HepG2 (cell line): ENCODE results near the gene ZKSCAN3. TPM values are rescaled to one million over a fixed set of nuclear protein-coding genes. Genes with fewer than 3 reads are reported as not detected.

ENCODE experiments used
- ATF5 ChIP-seq: sonication (generic); formaldehyde crosslinking; IDR thresholded peaks from 2 replicates; pipeline ENCODE4 v1.4.0; 2020; ENCODE audit warnings: mild to moderate bottlenecking, low read depth, missing genetic modification reagents
- BRD4 ChIP-seq: sonication (generic); formaldehyde crosslinking; IDR thresholded peaks from 2 replicates; pipeline ENCODE4 v1.4.0; 2020; ENCODE audit warnings: missing genetic modification reagents
- CCDC6 ChIP-seq: sonication (generic); formaldehyde crosslinking; IDR thresholded peaks from 2 replicates; pipeline ENCODE4 v1.8.1; 2022; ENCODE audit warnings: mild to moderate bottlenecking, missing genetic modification reagents, moderate library complexity
- DMTF1 ChIP-seq: sonication (generic); formaldehyde crosslinking; IDR thresholded peaks from 2 replicates; pipeline ENCODE4 v1.4.0; 2020; ENCODE audit warnings: mild to moderate bottlenecking, missing genetic modification reagents
- FOXP1 ChIP-seq, 2 experiments: fragments of 450-650 bp in 1 of 2; IDR thresholded peaks; 2 replicates each; pipeline ENCODE4 v1.6.1; 2017 to 2018; ENCODE audit warnings: antibody characterized with exemption in 1 of 2
- GATA4 ChIP-seq: sonication (generic); IDR thresholded peaks from 2 replicates; pipeline ENCODE4 v1.6.1; 2016; ENCODE audit warnings: antibody characterized with exemption, low read depth, borderline replicate concordance
- HNRNPL ChIP-seq: fragments of 200-400 bp; formaldehyde crosslinking; IDR thresholded peaks from 2 replicates; pipeline ENCODE4 v1.6.1; 2017; ENCODE audit warnings: mild to moderate bottlenecking, low read depth, low read length
- NFE2L1 ChIP-seq: sonication (generic); formaldehyde crosslinking; IDR thresholded peaks from 2 replicates; pipeline ENCODE4 v1.4.0; 2020; ENCODE audit warnings: missing genetic modification reagents, mild to moderate bottlenecking, borderline replicate concordance
- PRPF4 ChIP-seq: fragments of 200-400 bp; formaldehyde crosslinking; IDR thresholded peaks from 2 replicates; pipeline ENCODE4 v1.6.1; 2016; ENCODE audit warnings: low read length, low read depth; ENCODE audit not compliant: poor library complexity, severe bottlenecking
- SOX13 ChIP-seq, 3 experiments: fragments of 450-650 bp in 1 of 3; sonication (generic) in 1 of 3; formaldehyde crosslinking in 1 of 3; IDR thresholded peaks in 2 of 3; conservative IDR thresholded peaks in 1 of 3; 2 replicates each; pipeline versions ENCODE4 v1.5.0 to v1.6.1; 2016 to 2020; ENCODE audit warnings: antibody characterized with exemption in 1 of 3, mild to moderate bottlenecking in 1 of 3, missing compliant biosample characterization in 1 of 3, missing genetic modification reagents in 1 of 3, moderate library complexity in 1 of 3
- ZC3H4 ChIP-seq: sonication (generic); formaldehyde crosslinking; IDR thresholded peaks from 2 replicates; pipeline ENCODE4 v1.4.0; 2020; ENCODE audit warnings: missing genetic modification reagents, borderline replicate concordance
- ZFX ChIP-seq: sonication (generic); formaldehyde crosslinking; IDR thresholded peaks from 2 replicates; pipeline ENCODE4 v1.4.0; 2020; ENCODE audit warnings: mild to moderate bottlenecking, low read depth, missing genetic modification reagents, moderate library complexity
- ZNF276 ChIP-seq: sonication (generic); formaldehyde crosslinking; IDR thresholded peaks from 2 replicates; pipeline ENCODE4 v1.4.0; 2020; ENCODE audit warnings: mild to moderate bottlenecking, low read depth, missing genetic modification reagents
- ZNF350 ChIP-seq: sonication (generic); formaldehyde crosslinking; IDR thresholded peaks from 2 replicates; pipeline ENCODE4 v1.4.0; 2020; ENCODE audit warnings: mild to moderate bottlenecking, low read depth, missing genetic modification reagents, borderline replicate concordance
- ZNF367 ChIP-seq: sonication (generic); formaldehyde crosslinking; IDR thresholded peaks from 2 replicates; pipeline ENCODE4 v1.4.0; 2020; ENCODE audit warnings: missing genetic modification reagents, borderline replicate concordance
- ZNF414 ChIP-seq: sonication (generic); formaldehyde crosslinking; IDR thresholded peaks from 2 replicates; pipeline ENCODE4 v1.5.0; 2020; ENCODE audit warnings: missing genetic modification reagents
- ZNF546 ChIP-seq: sonication (generic); formaldehyde crosslinking; conservative IDR thresholded peaks from 2 replicates; pipeline ENCODE4 v1.8.1; 2023; ENCODE audit warnings: mild to moderate bottlenecking, missing genetic modification reagents
- ZNF567 ChIP-seq: sonication (generic); formaldehyde crosslinking; IDR thresholded peaks from 2 replicates; pipeline ENCODE4 v1.8.1; 2023; ENCODE audit warnings: mild to moderate bottlenecking, missing genetic modification reagents, borderline replicate concordance
- ZNF576 ChIP-seq: sonication (generic); formaldehyde crosslinking; IDR thresholded peaks from 2 replicates; pipeline ENCODE4 v1.4.0; 2020; ENCODE audit warnings: mild to moderate bottlenecking, missing genetic modification reagents
- ZNF790 ChIP-seq: sonication (generic); formaldehyde crosslinking; IDR thresholded peaks from 2 replicates; pipeline ENCODE4 v1.8.0; 2022; ENCODE audit warnings: missing genetic modification reagents, mild to moderate bottlenecking, borderline replicate concordance
- polyA plus RNA-seq, 8 experiments: library from polyadenylated mRNA; depleted of rRNA in 3 of 8; stranded (reverse) in 7 of 8; unstranded in 1 of 8; fragments of >200 nt; fragmentation: Illumina TruSeq in 4 of 8; extraction: Trizol in 4 of 8; gene quantifications; 2 replicates each; pipeline versions ENCODE4 v1.2.1 to v1.2.3, GENCODE V29; 2011 to 2016; ENCODE audit warnings: low read depth in 4 of 8, missing spikeins in 1 of 8, mixed read lengths in 1 of 8; ENCODE audit not compliant: insufficient read depth in 1 of 8
- total RNA-seq, 5 experiments: library from RNA; depleted of rRNA; stranded (reverse); fragments of >200 nt; fragmentation: Illumina TruSeq; extraction: Trizol; gene quantifications; 2 replicates each; pipeline ENCODE4 v1.2.3, GENCODE V29; 2016; ENCODE audit warnings: low read depth in 1 of 5

ZKSCAN3 gene
- total and polyA plus RNA-seq, 2 of the 13 experiments (the other 11 are each of a cell fraction or from before 2014, with no cell fraction given), result 3.3 to 7.4 TPM

GRCh38 chr6:28335564-28336283, 14.0 kb upstream of the ZKSCAN3 start, which contains the start of gene ZSCAN31 (continued):
- peak; percentile 92; the same call in 1 of the 2 replicates for TF ChIP-seq ZNF276 (CRISPR knock-in tag)
- peak; percentile 78; the same call in 1 of the 2 replicates for TF ChIP-seq ZC3H4 (CRISPR knock-in tag)
- TF ChIP-seq ZNF576 (CRISPR knock-in tag), result no peak
- TF ChIP-seq NFE2L1 (CRISPR knock-in tag), result no peak
- TF ChIP-seq ZNF790, result peak; percentile 16; the same call in 1 of the 2 replicates
- peak; percentile 75 for TF ChIP-seq ZFX (CRISPR knock-in tag)
- no peak for TF ChIP-seq FOXP1 (IDR thresholded peaks at IDR 0.05)
- no peak for TF ChIP-seq FOXP1 (CRISPR knock-in tag; IDR thresholded peaks at IDR 0.05)
- no peak for TF ChIP-seq ZNF367 (CRISPR knock-in tag)
- peak; percentile 89 for TF ChIP-seq CCDC6
- TF ChIP-seq GATA4, result 0 out of 2 replicates have a peak, but pooled peaks have one; percentile 23
- no peak for TF ChIP-seq HNRNPL
- peak; percentile 91 for TF ChIP-seq BRD4 (CRISPR knock-in tag)
- 0 out of 2 replicates have a peak, but pooled peaks have one; percentile 81 for TF ChIP-seq ATF5 (CRISPR knock-in tag)
- TF ChIP-seq ZNF414 (CRISPR knock-in tag), result no peak; the same call in 1 of the 2 replicates
- peak; percentile 90 for TF ChIP-seq ZNF350 (CRISPR knock-in tag)
- TF ChIP-seq ZNF567 (CRISPR knock-in tag), result peak; percentile 59; the same call in 1 of the 2 replicates
- TF ChIP-seq DMTF1 (CRISPR knock-in tag), result peak; percentile 49; the same call in 1 of the 2 replicates
- no peak; the same call in 1 of the 2 replicates for TF ChIP-seq ZNF546 (CRISPR knock-in tag)
- TF ChIP-seq PRPF4, result no peak
- TF ChIP-seq SOX13 (IDR thresholded peaks at IDR 0.05), result peak; percentile 56; the same call in 1 of the 2 replicates
- peak in 1 of 2 experiments; percentile 56; a peak in 2 of 4 replicates for TF ChIP-seq SOX13 (CRISPR knock-in tag; conservative IDR thresholded peaks at IDR 0.05 in 1 of 2, IDR thresholded peaks at IDR 0.05 in 1 of 2)
